HL-60/S4 treated with retinoic acid at 250 ng/mL for 4 days and 3 days (cell line): Measurements from ENCODE around the gene ARRDC1.
"Not testable (repeated sequence)": the region's sequence is repeated elsewhere in the genome, so short reads cannot be mapped to it uniquely, and the experiment has no call there.

Experiments
- in situ Hi-C: fragments of 300-500 bp; cut with MboI; formaldehyde crosslinking; loops from 2 replicates; pipeline ENCODE4 v1.7.0; 2022; ENCODE audit warnings: low sequenced_read_pairs

The ARRDC1 gene, protein sequence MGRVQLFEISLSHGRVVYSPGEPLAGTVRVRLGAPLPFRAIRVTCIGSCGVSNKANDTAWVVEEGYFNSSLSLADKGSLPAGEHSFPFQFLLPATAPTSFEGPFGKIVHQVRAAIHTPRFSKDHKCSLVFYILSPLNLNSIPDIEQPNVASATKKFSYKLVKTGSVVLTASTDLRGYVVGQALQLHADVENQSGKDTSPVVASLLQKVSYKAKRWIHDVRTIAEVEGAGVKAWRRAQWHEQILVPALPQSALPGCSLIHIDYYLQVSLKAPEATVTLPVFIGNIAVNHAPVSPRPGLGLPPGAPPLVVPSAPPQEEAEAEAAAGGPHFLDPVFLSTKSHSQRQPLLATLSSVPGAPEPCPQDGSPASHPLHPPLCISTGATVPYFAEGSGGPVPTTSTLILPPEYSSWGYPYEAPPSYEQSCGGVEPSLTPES

DNA sequence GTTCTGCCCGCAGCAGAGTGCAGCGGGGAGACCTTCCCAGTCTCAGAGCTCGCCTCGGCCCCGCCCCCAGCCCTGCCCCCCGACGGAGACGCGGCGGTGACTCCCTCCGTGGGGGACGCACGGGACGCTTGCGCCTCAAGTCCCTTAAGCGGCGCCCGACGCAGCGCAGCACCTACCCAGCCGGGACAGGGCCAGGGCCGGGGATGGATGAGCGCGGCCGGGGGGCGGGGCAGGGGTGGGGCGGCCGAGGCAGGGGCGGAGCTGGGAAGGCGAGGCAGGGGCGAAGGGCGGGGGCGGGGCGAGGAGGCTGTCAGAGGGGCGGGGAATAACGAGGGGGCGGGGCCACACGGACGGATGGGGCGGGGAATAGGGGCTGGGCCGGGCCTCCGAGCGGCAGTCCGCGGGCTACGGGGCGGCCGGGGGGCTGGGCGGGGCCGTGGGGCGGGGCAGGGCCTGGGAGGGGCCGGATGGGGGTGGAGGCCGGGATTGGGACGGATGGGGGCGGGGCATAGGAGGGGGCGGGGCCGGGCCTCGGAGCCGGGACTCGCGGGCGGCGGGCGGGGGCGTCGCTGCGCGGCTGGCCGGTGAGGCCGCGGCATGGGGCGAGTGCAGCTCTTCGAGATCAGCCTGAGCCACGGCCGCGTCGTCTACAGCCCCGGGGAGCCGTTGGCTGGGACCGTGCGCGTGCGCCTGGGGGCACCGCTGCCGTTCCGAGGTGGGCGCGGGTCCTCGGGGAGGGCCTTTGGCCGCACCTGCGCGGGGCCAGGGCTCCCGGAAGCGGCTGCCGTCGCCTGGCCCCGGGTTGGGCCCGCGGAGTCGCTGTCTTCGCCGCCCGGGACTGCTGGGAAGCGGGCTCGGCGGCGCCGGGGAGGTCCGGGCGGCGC lies at the start of gene ARRDC1:
ARRDC1 (plus strand) TSS at position 566 of the 884 bp plus-strand sequence; CDS start at position 598, 32 bp downstream.
- in situ Hi-C loops = no loop called here

DNA sequence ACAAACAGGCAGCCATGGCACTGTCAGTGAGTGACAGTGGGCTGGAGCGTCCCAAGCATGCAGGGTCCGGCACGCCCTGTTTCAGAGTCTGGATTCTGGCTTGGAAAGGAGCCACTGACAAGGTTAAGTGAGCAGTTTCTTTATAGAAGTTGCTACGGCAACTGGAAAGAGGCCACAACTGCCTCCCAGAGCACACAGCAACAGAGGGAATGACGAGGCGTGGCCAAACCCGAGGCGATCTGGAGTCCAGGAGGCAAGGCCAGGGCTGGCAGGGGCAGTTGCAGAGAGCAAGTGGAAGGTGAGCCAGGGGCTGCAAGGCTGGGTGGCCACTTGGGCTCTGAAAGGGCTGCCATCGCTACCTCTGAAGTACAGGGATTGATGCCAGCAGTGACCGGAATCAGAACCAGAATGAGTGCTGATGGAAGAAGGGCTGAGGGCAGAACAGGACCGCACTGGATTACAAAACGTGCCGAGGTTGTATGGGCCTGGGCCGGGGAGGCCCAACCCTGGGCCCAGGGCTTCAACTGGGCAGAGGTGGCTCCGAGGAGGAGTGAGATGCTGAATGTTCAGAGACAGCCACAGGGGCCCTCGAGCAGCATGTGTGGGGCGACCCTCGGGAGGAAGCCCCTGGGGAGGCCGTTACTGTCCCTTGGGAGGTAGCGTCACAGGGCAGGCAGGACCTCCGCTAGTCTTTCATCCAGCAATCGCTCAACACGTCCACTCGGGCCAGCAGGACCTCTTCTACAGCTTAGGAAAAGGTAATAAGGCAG lies 49.2 kb upstream of the ARRDC1 start:
- in situ Hi-C loops = no loop called here

GRCh38 chr9:137558127-137558526 lies 47.4 kb upstream of the ARRDC1 start:
- in situ Hi-C loops = no loop called here

GRCh38 chr9:137564134-137564533 lies 41.4 kb upstream of the ARRDC1 start:
- in situ Hi-C loops = no loop called here

- in situ Hi-C loops = no loop called here
Observed at GRCh38 chr9:137564817-137565411, 40.6 kb upstream of the ARRDC1 start.

GRCh38 chr9:137568445-137568844 lies 37.0 kb upstream of the ARRDC1 start:
- in situ Hi-C loops = not testable (repeated sequence)

DNA sequence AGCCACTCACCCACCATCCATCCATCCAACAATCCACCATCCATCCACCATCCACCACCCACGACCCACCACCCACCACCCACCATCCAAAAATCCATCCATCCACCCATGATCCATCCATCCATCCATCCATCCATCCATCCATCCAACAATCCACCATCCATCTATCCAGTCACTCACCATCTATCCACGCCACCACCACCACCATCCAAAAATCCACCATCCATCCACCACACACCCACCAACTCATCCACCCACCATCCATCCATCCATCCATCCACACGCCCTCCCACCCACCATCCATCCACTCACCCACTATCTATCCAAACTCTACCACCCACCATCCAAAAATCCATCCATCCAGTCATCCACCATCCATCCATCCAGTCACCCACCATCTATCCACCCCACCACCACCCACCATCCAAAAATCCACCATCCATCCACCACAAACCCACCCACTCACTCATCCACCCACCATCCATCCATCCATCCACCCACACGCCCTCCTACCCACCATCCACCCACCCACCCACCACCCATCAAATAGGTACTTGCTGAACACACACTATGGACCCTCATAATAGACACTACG lies 35.8 kb upstream of the ARRDC1 start:
- in situ Hi-C loops = no loop called here

DNA sequence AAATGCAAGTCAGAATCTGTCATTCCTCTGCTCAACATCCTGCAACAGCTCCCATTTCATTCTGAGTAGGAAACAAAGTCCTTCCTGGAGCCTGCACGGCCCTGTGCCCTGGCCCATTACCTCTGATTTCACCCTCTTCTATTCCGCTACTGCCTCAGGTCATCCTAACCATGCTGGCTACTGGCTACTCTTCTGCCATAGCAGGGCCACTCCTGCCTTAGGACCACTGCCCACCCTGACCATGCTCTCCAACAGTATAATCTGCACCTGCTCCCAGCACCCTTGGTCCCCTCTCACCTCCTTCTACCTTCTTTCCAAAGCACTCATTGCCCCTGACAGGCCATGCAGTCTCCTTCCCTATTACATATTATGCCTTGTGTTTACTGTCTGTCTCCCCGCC lies 34.9 kb upstream of the ARRDC1 start:
- in situ Hi-C loops = no loop called here

DNA sequence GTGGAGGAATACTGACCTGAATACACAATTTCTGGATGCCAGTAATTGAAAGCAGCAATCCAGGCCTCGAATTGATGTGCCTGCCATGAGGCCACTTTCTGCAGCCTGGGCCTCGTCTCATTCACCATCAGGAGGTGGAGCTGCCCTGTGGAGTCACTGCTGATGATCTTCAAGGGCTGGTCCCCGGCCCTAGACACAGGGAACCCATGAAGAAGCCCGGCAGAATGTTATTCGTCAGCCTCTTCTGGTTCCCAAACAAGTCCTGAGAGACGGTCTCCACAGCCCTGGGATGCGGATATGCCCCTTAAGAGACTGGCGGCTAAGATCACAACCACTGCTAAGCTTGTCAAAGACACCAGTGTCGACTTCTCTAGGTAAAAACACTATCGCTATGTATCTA lies 31.3 kb upstream of the ARRDC1 start:
- in situ Hi-C loops = no loop called here

- in situ Hi-C loops = no loop called here
Observed at GRCh38 chr9:137575364-137575715, 30.1 kb upstream of the ARRDC1 start.

GRCh38 chr9:137575716-137576411 lies 29.6 kb upstream of the ARRDC1 start:
- in situ Hi-C loops = no loop called here

- in situ Hi-C loops = no loop called here
Observed at GRCh38 chr9:137578518-137579258, 26.8 kb upstream of the ARRDC1 start, which contains the start of gene DPH7. TSS of gene DPH7 (minus strand) at chr9:137578925. CDS start at chr9:137578777, 148 bp downstream.

GRCh38 chr9:137579259-137579604 lies 26.3 kb upstream of the ARRDC1 start:
- in situ Hi-C loops = no loop called here

GRCh38 chr9:137580209-137580953 lies 25.1 kb upstream of the ARRDC1 start:
- in situ Hi-C loops = no loop called here

DNA sequence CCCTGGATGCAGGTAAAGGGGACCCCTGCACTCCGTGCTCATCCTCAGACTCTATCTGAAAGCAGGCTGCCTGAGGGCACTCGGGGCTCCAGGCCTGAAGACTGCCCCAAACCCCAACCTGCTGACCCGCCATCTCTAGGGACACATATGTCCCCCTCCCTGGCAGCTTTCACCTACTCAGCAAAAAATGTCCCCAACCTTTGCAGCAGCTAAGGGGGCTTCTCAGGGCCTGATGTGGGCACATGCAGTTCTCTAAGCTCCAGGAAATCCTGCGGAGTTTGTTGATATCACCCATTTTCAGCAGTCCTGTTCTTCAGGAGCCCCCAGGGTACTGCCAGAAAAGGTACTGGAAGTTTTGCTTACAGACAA lies 24.5 kb upstream of the ARRDC1 start:
- in situ Hi-C loops = no loop called here

GRCh38 chr9:137581361-137582285 lies 23.9 kb upstream of the ARRDC1 start:
- in situ Hi-C loops = no loop called here

GRCh38 chr9:137582286-137582860 lies 23.1 kb upstream of the ARRDC1 start:
- in situ Hi-C loops = no loop called here
